Astrocyte of the cerebellum (primary cell): ENCODE measurements around the gene GUCD1.

Experiments
- DNase-seq: peaks from one replicate; pipeline ENCODE4 v3.0.0-alpha.2; 2011; ENCODE audit warnings: low read depth
- H3K4me3 ChIP-seq: 2 replicates; pipeline ENCODE4 v1.5.1; 2011; ENCODE audit warnings: mild to moderate bottlenecking, low read depth, low read length, moderate library complexity
- CTCF ChIP-seq: IDR thresholded peaks from 2 replicates; pipeline ENCODE4 v1.5.1; 2012; ENCODE audit warnings: low read length, low read depth, moderate library complexity, mild to moderate bottlenecking; ENCODE audit errors: missing control alignments
- in situ Hi-C: cut with HindIII; loops from 2 replicates; pipeline ENCODE4 v1.10.0; 2017; ENCODE audit warnings: low sequenced_read_pairs

GUCD1 gene

GRCh38 chr22:24496661-24497060, 58.3 kb downstream of the GUCD1 start:
- no peak for TF ChIP-seq CTCF
- DNase-seq, result no peak
- no peak overlapping the region for H3K4me3 ChIP-seq
- in situ Hi-C loops, result no loop called here

GRCh38 chr22:24496234-24496633, 58.7 kb downstream of the GUCD1 start:
- in situ Hi-C loops, result no loop called here
- TF ChIP-seq CTCF, result no peak
- DNase-seq, result no peak

GRCh38 chr22:24495365-24495675, 59.6 kb downstream of the GUCD1 start:
- DNase-seq, result no peak
- in situ Hi-C loops, result no loop called here
- no peak for TF ChIP-seq CTCF
- no peak overlapping the region for H3K4me3 ChIP-seq

More at GRCh38 chr22:24496234-24496633, 58.7 kb downstream of the GUCD1 start:
- H3K4me3 ChIP-seq, result no peak overlapping the region

- DNase-seq, result no peak
- H3K4me3 ChIP-seq, result peak within 1 kb of the TSS; percentile 19
- in situ Hi-C loops, result no loop called here
- TF ChIP-seq CTCF, result no peak
These were observed 60.2 kb downstream of the GUCD1 start, which contains the start of gene UPB1 for GRCh38 chr22:24494528-24495364. UPB1 (plus strand) TSS chr22:24495332; CDS start chr22:24495404, 72 bp downstream.

- peak overlapping the region; percentile 19 for H3K4me3 ChIP-seq
- no peak for TF ChIP-seq CTCF
- in situ Hi-C loops, result no loop called here
- no peak for DNase-seq
These were observed 60.8 kb downstream of the GUCD1 start for GRCh38 chr22:24494167-24494527.

GRCh38 chr22:24492391-24492790, 62.5 kb downstream of the GUCD1 start:
- no peak overlapping the region for H3K4me3 ChIP-seq
- DNase-seq, result no peak
- TF ChIP-seq CTCF, result no peak
- in situ Hi-C loops, result no loop called here
